Cardiac fibroblast (primary cell): Measurements from ENCODE around the gene INTS15.

Experiments
- DNase-seq, 2 donors: peaks; one replicate each; pipeline versions ENCODE4 v3.0.0 to v3.0.0-alpha.2; 2010; ENCODE audit warnings: low read depth in 2 of 2
- H3K4me3 ChIP-seq, 2 donors: replicated peaks in 1 of 2; 1 replicate in 1 of 2; 2 replicates in 1 of 2; pipeline ENCODE4 v1.5.1; 2011; ENCODE audit warnings: low read depth in 2 of 2, low read length in 2 of 2, mild to moderate bottlenecking in 2 of 2, moderate library complexity in 1 of 2
- TF ChIP-seq, protein P1 (sequence below): IDR thresholded peaks from one replicate; pipeline ENCODE4 v1.5.1; 2011; ENCODE audit warnings: low read depth, mild to moderate bottlenecking, low read length, inconsistent platforms

INTS15 gene

DNA sequence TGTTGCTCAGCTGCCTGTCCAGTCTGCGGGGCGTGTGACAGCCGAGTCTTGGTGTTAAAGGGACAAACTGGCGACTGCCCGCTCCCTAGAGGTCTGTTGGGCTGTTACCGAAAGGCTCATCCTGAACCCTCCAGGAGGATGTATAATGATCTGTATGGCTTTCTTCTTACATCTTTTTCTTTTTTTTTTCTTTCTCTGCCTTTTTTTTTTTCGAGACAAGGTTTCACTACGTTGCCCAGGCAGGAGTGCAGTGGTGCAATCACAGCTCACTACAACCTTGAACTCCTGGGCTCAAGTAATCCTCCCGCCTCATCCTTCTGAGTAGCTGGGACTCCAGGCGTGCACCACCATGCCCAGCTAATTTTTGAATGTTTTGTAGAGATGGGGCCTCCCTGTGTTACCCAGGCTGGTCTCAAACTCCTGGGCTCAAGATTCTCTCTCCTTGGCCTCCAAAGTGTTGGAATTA lies 857 bp downstream of the INTS15 start:
- peak overlapping the region; percentile 73 to 90 for H3K4me3 ChIP-seq
- DNase-seq = no peak
- TF ChIP-seq, protein P1, sequence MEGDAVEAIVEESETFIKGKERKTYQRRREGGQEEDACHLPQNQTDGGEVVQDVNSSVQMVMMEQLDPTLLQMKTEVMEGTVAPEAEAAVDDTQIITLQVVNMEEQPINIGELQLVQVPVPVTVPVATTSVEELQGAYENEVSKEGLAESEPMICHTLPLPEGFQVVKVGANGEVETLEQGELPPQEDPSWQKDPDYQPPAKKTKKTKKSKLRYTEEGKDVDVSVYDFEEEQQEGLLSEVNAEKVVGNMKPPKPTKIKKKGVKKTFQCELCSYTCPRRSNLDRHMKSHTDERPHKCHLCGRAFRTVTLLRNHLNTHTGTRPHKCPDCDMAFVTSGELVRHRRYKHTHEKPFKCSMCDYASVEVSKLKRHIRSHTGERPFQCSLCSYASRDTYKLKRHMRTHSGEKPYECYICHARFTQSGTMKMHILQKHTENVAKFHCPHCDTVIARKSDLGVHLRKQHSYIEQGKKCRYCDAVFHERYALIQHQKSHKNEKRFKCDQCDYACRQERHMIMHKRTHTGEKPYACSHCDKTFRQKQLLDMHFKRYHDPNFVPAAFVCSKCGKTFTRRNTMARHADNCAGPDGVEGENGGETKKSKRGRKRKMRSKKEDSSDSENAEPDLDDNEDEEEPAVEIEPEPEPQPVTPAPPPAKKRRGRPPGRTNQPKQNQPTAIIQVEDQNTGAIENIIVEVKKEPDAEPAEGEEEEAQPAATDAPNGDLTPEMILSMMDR = no peak

DNA sequence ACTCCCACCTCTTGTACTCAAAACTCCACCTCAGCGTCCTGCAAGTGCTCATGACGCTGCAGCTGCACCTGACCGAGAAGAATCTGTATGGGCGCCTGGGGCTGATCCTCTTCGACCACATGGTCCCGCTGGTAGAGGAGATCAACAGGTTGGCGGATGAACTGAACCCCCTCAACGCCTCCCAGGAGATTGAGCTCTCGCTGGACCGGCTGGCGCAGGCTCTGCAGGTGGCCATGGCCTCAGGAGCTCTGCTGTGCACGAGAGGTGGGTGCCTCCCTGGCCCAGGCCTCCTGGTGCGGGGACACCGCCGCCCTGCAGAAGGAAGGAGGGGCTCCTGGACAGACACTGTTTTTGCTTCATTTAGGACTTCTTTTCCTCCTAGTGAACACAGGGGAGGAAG lies 10.3 kb downstream of the INTS15 start:
- H3K4me3 ChIP-seq = no peak overlapping the region
- TF ChIP-seq, protein P1 = no peak
- no peak for DNase-seq

DNA sequence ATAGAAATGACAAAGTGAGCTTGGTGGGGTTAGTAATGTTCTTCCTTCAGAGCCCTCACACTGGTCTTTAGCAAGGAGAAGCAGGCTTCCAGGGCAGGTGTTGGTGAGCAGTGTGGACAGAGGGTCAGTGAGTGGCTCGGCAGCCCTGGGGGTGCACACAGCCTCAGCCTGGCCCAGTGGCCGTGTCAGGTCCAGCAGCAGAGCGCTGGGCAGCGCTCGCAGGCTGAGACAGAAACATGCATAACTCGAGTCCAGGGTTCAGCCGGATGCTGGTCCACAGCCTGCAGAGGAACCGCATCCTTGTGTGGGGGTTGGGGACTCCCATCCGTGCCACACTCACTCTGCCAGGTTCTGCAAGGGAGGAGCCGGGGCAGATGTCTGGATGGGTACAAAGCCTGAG lies 14.6 kb downstream of the INTS15 start:
- no peak overlapping the region for H3K4me3 ChIP-seq
- DNase-seq = no peak
- TF ChIP-seq, protein P1 = no peak

DNA sequence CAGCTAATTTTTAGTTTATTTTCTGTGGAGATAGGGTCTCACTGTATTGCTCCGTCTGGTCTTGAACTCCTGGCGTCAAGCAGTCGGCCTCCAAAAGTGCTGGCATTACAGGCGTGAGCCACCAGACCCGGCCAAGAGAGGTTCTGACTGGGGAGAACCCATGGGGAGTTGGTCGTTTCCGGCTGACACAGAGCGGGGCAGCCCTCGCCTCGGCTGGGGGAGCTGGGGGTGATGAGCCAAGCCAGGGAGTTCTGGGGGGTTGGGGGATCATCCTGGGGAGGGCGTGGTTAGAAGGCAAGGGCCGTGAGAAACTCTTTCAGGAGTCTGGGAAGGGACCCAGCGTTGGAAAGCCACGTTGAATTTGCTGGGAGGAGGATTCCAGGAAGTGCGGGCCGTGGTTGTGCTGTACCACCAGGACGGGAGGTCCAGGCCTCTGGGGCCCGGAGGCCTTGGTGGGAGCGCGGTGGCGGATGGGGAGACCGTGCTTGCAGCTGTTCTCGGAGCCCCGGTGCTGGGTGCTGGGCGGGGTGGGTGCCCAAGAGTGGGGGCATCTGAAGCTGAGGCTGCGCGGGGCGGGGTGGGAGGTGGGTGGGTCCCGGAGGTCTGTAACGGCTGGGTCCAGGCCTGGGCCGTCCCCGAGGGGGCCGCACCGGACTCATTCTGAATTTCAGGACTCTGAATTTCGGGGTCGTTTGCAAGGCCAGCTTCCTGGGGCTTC lies 17.2 kb downstream of the INTS15 start:
- TF ChIP-seq, protein P1 = no peak
- DNase-seq = no peak
- H3K4me3 ChIP-seq = no peak overlapping the region

DNA sequence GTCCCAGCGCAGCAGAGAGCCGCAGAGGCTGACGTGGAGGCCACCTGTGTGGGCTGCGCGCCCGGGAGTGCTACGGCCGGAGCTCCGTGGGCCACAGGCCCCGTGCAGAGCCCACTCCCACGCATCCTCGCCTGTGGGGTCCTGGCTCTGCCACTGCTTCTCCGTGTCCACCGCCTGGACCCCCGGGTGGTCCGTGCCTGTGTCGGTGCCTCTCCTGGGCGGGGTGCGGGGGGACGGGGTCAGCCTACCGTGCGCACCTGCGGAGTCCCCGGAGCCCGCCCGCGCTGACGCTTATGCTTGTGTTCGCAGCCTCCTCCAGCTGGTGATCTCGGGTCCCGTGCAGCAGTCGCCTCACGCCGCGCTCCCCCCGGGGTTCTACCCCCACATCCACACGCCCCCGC lies 17.8 kb downstream of the INTS15 start:
- H3K4me3 ChIP-seq = no peak overlapping the region
- DNase-seq = no peak
- TF ChIP-seq, protein P1 = no peak

DNA sequence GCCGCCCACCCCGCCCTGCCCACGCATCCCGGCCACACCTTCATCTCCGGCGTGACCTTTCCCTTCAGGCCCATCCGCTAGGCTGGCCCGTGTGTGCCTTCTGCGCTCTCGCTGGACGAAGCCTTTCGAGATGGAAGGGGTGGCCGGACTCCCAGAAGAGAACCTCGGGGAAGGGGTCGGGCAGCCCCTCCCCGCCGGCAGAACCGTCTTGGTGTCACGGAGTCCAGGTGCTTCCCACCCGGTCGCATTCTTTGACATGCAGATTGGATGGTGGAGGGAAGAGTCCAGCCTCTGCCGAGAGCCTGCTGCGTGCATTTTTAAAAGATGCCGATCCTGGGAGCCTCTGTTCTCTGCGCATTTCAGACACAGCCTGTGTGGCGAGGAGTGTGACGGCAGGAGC lies 18.3 kb downstream of the INTS15 start:
- no peak overlapping the region for H3K4me3 ChIP-seq
- TF ChIP-seq, protein P1 = no peak
- no peak for DNase-seq

DNA sequence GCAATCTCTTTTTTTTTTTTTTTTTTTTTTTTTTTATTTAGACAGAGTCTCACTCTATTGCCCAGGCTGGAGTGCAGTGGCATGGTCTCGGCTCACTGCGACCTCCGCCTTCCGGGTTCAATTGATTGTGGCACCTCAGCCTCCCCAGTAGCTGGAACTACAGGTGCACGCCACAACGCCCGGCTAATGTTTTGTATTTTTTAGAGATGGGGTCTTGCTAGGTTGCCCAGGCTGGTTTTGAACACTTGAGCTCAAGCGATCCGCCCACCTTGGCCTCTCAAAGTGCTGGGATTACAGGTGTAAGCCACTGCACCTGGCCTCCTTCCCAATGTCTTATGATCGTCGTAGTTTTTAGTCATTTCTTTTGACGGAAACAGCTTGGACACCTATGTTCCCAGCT lies 19.0 kb downstream of the INTS15 start:
- no peak for DNase-seq
- TF ChIP-seq, protein P1 = no peak
- no peak overlapping the region for H3K4me3 ChIP-seq
